ENCODE results near the gene YTHDF1. TPM values are rescaled to one million over a fixed set of nuclear protein-coding genes. Genes with fewer than 3 reads are reported as not detected.
A peak's percentile ranks its signal among the peaks of the same experiment; 100 is the strongest.

YTHDF1 gene
- total and polyA plus RNA-seq, 2 experiments from 2014 or later: 29.5 to 40.0 TPM

DNA sequence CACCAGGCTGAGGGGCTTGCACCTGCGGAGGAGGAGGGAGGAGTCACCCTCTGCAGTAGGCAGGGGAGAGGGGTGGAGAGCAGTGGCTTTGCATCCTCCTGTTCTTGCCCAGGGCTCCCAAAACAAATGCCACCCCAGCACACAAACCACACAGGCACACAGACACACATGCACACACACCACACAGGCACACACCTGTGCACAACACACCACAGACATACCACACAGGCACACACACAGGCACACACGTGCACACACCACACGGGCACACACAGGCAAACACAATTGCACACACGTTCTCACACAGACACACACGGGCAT is 26.6 kb downstream of the YTHDF1 start:
- H3K4me3 ChIP-seq: no peak overlapping the region
- TF ChIP-seq CTCF (IDR thresholded peaks at IDR 0.05; ENCODE audit: low read depth, low read length): no peak
- H3K36me3 ChIP-seq: no peaks in the 10 kb centered on the region
- no peaks in the 10 kb centered on the region for H3K9me3 ChIP-seq (ENCODE audit: low read depth)
- no peaks in the 10 kb centered on the region for H3K4me1 ChIP-seq (ENCODE audit: low read depth)
- H3K27me3 ChIP-seq: no peaks in the 10 kb centered on the region
- no peak for DNase-seq (ENCODE audit: low read depth in 1 of 2, low spot score in 1 of 2)
- H3K27ac ChIP-seq: no peak overlapping the region

GRCh38 chr20:63188641-63189321 is 27.1 kb downstream of the YTHDF1 start:
- Histone ChIP-seq H3K4me3 (no peak overlapping the region), H3K27me3 (no peaks in the 10 kb centered on the region), H3K27ac (no peak overlapping the region), H3K9me3 (ENCODE audit: low read depth) (no peaks in the 10 kb centered on the region), H3K36me3 (no peaks in the 10 kb centered on the region), H3K4me1 (ENCODE audit: low read depth) (no peaks in the 10 kb centered on the region)
- no peak for TF ChIP-seq CTCF (IDR thresholded peaks at IDR 0.05; ENCODE audit: low read depth, low read length)
- no peak for DNase-seq (ENCODE audit: low read depth in 1 of 2, low spot score in 1 of 2)

DNA sequence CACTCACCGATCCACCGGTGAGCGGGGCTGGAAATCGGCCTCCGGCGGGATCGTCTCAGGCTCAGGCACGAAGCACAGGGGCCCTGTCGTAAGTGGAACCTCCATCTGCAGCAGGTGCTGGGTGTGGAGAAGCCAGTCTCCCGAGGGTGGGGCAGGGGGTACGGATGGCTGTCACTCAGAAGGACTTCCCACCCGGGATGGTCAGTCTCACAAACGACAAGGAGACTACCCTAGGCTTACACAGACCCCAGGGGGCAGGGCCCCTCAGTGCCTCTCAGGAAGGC is 27.8 kb downstream of the YTHDF1 start:
- Histone ChIP-seq H3K4me1 (ENCODE audit: low read depth) (no peaks in the 10 kb centered on the region), H3K4me3 (no peak overlapping the region), H3K27ac (no peak overlapping the region), H3K36me3 (no peaks in the 10 kb centered on the region), H3K27me3 (no peaks in the 10 kb centered on the region), H3K9me3 (ENCODE audit: low read depth) (no peaks in the 10 kb centered on the region)
- TF ChIP-seq CTCF (IDR thresholded peaks at IDR 0.05; ENCODE audit: low read depth, low read length): no peak
- DNase-seq (ENCODE audit: low read depth in 1 of 2, low spot score in 1 of 2): no peak

DNA sequence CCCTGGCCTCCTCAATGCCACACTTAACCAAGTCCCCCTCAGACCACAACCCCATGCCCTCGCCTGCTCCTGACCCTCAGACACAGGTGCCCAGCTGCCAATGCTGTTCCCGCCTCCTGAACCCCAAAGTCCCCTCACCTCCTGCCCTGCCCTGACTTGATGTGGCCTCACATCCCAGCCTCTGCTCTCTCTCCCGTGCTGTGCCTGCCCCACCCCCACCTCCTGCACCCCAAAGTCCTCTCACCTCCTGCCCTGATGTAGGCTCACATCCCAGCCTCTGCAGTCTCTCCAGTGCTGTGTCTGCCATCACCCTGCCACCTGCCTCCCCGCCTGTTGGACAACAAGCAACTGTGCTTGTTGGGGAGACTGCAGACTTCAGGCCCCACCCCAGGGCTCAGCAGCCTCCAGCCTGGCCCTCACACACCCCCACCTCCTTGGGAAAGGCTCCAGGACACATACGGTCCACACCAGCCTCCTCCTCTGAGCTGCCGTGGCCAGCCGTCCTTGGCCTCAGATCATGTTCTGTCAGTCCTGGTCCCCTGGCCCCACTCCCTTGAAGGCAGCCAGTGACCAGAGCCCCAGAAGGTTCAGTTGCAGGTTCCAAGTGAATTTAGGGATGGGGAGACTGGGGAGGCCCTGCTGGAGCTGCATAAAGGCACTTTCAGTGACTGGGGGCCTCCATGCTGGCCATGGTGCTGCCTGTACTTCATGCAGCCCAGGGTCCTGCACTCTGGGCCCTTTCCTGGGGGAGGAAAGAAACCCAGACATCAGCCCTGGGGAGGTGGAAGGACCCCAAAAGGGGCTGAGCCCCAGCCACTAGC is 28.4 kb downstream of the YTHDF1 start:
- H3K27me3 ChIP-seq: no peaks in the 10 kb centered on the region
- TF ChIP-seq CTCF (IDR thresholded peaks at IDR 0.05; ENCODE audit: low read depth, low read length): no peak

GRCh38 chr20:63186528-63187316 is 29.2 kb downstream of the YTHDF1 start:
- Histone ChIP-seq H3K4me3 (no peak overlapping the region), H3K27ac (no peak overlapping the region), H3K4me1 (ENCODE audit: low read depth) (no peaks in the 10 kb centered on the region), H3K36me3 (no peaks in the 10 kb centered on the region), H3K27me3 (no peaks in the 10 kb centered on the region), H3K9me3 (ENCODE audit: low read depth) (no peaks in the 10 kb centered on the region)
- peak; percentile 4 for TF ChIP-seq CTCF (IDR thresholded peaks at IDR 0.05; ENCODE audit: low read depth, low read length)
- no peak for DNase-seq (ENCODE audit: low read depth in 1 of 2, low spot score in 1 of 2)

More for the DNA sequence above, 28.4 kb downstream of the YTHDF1 start:
- no peak for DNase-seq (ENCODE audit: low read depth in 1 of 2, low spot score in 1 of 2)
- H3K27ac ChIP-seq: no peak overlapping the region
- H3K9me3 ChIP-seq (ENCODE audit: low read depth): no peaks in the 10 kb centered on the region
- H3K4me1 ChIP-seq (ENCODE audit: low read depth): no peaks in the 10 kb centered on the region
- H3K36me3 ChIP-seq: no peaks in the 10 kb centered on the region
- no peak overlapping the region for H3K4me3 ChIP-seq
